Vagina (tissue), 2 donors: ENCODE results near the gene EGFLAM. TPM values are rescaled to one million over a fixed set of nuclear protein-coding genes. Genes with fewer than 3 reads are reported as not detected.
A peak's percentile ranks its signal among the peaks of the same experiment; 100 is the strongest.

Source experiments
- DNase-seq, 2 donors: peaks; one replicate each; pipeline ENCODE4 v3.0.0-alpha.2; 2017; ENCODE audit errors: extremely low spot score in 2 of 2
- H3K27ac ChIP-seq: fragments of 200-600 bp; sonication (generic); one replicate; pipeline ENCODE4 v1.5.1; 2019
- H3K27me3 ChIP-seq: fragments of 200-600 bp; sonication (generic); one replicate; pipeline ENCODE4 v1.5.1; 2019
- H3K36me3 ChIP-seq, 2 donors: fragments of 200-600 bp; sonication (generic); one replicate each; pipeline ENCODE4 v1.5.1; 2017 to 2019
- H3K4me1 ChIP-seq: fragments of 200-600 bp; sonication (generic); one replicate; pipeline ENCODE4 v1.5.1; 2019
- H3K4me3 ChIP-seq, 2 donors: fragments of 200-600 bp; sonication (generic); 1 replicate in 1 of 2; 2 replicates in 1 of 2; pipeline ENCODE4 v1.5.1; 2016 to 2019
- H3K9me3 ChIP-seq: fragments of 200-600 bp; sonication (generic); one replicate; pipeline ENCODE4 v1.5.1; 2019
- POLR2A ChIP-seq, 2 donors: fragments of 450-650 bp; IDR thresholded peaks; one replicate each; pipeline ENCODE4 v1.6.1; 2017; ENCODE audit warnings: antibody characterized with exemption in 2 of 2, mild to moderate bottlenecking in 2 of 2, moderate library complexity in 2 of 2
- POLR2AphosphoS5 ChIP-seq, 2 donors: sonication (generic); formaldehyde crosslinking; IDR thresholded peaks; one replicate each; pipeline ENCODE4 v1.9.0; 2017; ENCODE audit warnings: antibody characterized with exemption in 2 of 2, mild to moderate bottlenecking in 2 of 2, low read depth in 1 of 2; ENCODE audit not compliant: insufficient read depth in 1 of 2
- intact Hi-C: fragments of 100-400 bp; cut with DNase I; formaldehyde crosslinking; loops from one replicate; pipeline ENCODE4 v1.15.1; 2023
- total RNA-seq: library from RNA; depleted of rRNA; stranded (reverse); fragments of >200 nt; gene quantifications from one replicate; pipeline ENCODE4 v1.2.3, GENCODE V29; 2016
- TF ChIP-seq, protein P1 (sequence below), 3 experiments: fragments of 450-650 bp in 2 of 3; fragments of 200-600 bp in 1 of 3; sonication (generic) in 1 of 3; IDR thresholded peaks; one replicate each; pipeline ENCODE4 v1.5.1; 2017 to 2019; ENCODE audit warnings: antibody characterized with exemption in 3 of 3, mild to moderate bottlenecking in 2 of 3, moderate library complexity in 2 of 3

EGFLAM gene
- total RNA-seq, 1 donor from 2014 or later, result 15.2 TPM

DNA sequence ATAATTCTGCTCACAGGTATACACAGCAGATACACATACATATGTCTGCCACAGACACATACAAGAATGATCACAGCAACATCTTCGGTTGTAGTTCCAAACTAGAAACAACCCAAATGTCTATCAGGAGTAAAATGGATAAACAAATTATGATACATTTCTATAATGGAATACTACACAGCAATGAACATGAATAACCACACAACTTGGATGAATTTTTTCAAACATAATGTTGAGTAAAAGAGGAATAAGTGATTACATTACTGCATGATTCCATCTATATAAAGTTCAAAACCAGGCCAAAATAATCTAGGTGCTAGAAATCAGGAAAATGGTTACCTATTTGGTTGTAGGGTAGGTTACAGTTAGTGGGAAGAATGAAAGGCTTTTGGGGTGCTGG, 4.6 kb upstream of the EGFLAM start:
- intact Hi-C loops, result no loop called here
- H3K9me3 ChIP-seq, result no peaks in the 10 kb centered on the region
- no peak overlapping the region for H3K27ac ChIP-seq
- no peak overlapping the region for H3K4me3 ChIP-seq
- TF ChIP-seq POLR2A (IDR thresholded peaks at IDR 0.05), result no peak
- TF ChIP-seq POLR2AphosphoS5 (IDR thresholded peaks at IDR 0.05; ENCODE audit: insufficient read depth in 1 of 2, low read depth in 1 of 2), result no peak
- TF ChIP-seq, protein P1, sequence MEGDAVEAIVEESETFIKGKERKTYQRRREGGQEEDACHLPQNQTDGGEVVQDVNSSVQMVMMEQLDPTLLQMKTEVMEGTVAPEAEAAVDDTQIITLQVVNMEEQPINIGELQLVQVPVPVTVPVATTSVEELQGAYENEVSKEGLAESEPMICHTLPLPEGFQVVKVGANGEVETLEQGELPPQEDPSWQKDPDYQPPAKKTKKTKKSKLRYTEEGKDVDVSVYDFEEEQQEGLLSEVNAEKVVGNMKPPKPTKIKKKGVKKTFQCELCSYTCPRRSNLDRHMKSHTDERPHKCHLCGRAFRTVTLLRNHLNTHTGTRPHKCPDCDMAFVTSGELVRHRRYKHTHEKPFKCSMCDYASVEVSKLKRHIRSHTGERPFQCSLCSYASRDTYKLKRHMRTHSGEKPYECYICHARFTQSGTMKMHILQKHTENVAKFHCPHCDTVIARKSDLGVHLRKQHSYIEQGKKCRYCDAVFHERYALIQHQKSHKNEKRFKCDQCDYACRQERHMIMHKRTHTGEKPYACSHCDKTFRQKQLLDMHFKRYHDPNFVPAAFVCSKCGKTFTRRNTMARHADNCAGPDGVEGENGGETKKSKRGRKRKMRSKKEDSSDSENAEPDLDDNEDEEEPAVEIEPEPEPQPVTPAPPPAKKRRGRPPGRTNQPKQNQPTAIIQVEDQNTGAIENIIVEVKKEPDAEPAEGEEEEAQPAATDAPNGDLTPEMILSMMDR (IDR thresholded peaks at IDR 0.05), result no peak
- H3K36me3 ChIP-seq, result no peaks in the 10 kb centered on the region
- H3K27me3 ChIP-seq, result no peaks in the 10 kb centered on the region
- DNase-seq, result no peak
- H3K4me1 ChIP-seq, result peaks cover 18% of the 10 kb centered on the region

- Histone ChIP-seq H3K27me3 (no peaks in the 10 kb centered on the region), H3K36me3 (no peaks in the 10 kb centered on the region), H3K9me3 (no peaks in the 10 kb centered on the region), H3K4me3 (peak overlapping the region; percentile 54 to 69), H3K4me1 (peaks cover 19% of the 10 kb centered on the region), H3K27ac (peak overlapping the region; percentile 5)
- DNase-seq, result no peak
- intact Hi-C loops, result no loop called here
- no peak for TF ChIP-seq POLR2AphosphoS5 (IDR thresholded peaks at IDR 0.05; ENCODE audit: insufficient read depth in 1 of 2, low read depth in 1 of 2)
- TF ChIP-seq, protein P1 (IDR thresholded peaks at IDR 0.05), result no peak
- no peak for TF ChIP-seq POLR2A (IDR thresholded peaks at IDR 0.05)
These were observed 884 bp upstream of the EGFLAM start for GRCh38 chr5:38257308-38258041.

DNA sequence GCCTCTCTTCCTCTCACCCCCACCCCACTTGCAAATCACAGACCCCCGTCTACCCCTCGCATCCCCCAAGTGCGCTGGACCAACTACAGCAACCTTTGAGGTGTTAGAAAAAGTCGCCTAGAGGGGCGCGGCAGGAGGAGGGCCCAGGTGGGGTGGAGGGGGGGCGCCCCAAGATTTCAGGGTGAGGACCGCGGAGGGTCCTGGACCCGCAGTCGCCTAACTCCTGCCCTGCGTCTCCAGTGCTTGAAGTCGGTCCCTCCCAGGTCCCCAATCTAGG, 379 bp upstream of the EGFLAM start:
- Histone ChIP-seq H3K36me3 (no peaks in the 10 kb centered on the region), H3K27ac (peak overlapping the region; percentile 5), H3K9me3 (no peaks in the 10 kb centered on the region), H3K27me3 (no peaks in the 10 kb centered on the region), H3K4me3 (peak overlapping the region; percentile 54 to 69), H3K4me1 (peaks cover 19% of the 10 kb centered on the region)
- intact Hi-C loops, result no loop called here
- DNase-seq, result no peak
- TF ChIP-seq POLR2A (IDR thresholded peaks at IDR 0.05) (no peak), POLR2AphosphoS5 (IDR thresholded peaks at IDR 0.05; ENCODE audit: insufficient read depth in 1 of 2, low read depth in 1 of 2) (no peak)
- TF ChIP-seq, protein P1 (IDR thresholded peaks at IDR 0.05), result no peak

GRCh38 chr5:38259062-38259808, 876 bp downstream of the EGFLAM start:
- Histone ChIP-seq H3K36me3 (no peaks in the 10 kb centered on the region), H3K9me3 (no peaks in the 10 kb centered on the region), H3K4me3 (peak overlapping the region; percentile 54 to 69), H3K27me3 (no peaks in the 10 kb centered on the region), H3K4me1 (peaks cover 19% of the 10 kb centered on the region), H3K27ac (peak overlapping the region; percentile 5)
- intact Hi-C loops, result no loop called here
- DNase-seq, result no peak
- no peak for TF ChIP-seq POLR2AphosphoS5 (IDR thresholded peaks at IDR 0.05; ENCODE audit: insufficient read depth in 1 of 2, low read depth in 1 of 2)
- TF ChIP-seq, protein P1 (IDR thresholded peaks at IDR 0.05), result no peak
- TF ChIP-seq POLR2A (IDR thresholded peaks at IDR 0.05), result no peak

- no peaks in the 10 kb centered on the region for H3K9me3 ChIP-seq
- H3K4me1 ChIP-seq, result peaks cover 19% of the 10 kb centered on the region
- TF ChIP-seq, protein P1 (IDR thresholded peaks at IDR 0.05), result no peak
- no peak for TF ChIP-seq POLR2AphosphoS5 (IDR thresholded peaks at IDR 0.05; ENCODE audit: insufficient read depth in 1 of 2, low read depth in 1 of 2)
- no peak for TF ChIP-seq POLR2A (IDR thresholded peaks at IDR 0.05)
- H3K27ac ChIP-seq, result no peak overlapping the region
- intact Hi-C loops, result no loop called here
- no peaks in the 10 kb centered on the region for H3K27me3 ChIP-seq
- H3K4me3 ChIP-seq, result no peak overlapping the region
- no peak for DNase-seq
- H3K36me3 ChIP-seq, result no peaks in the 10 kb centered on the region
These were observed 1.4 kb downstream of the EGFLAM start for GRCh38 chr5:38259809-38260160.
